Measurements from ENCODE around the gene TIMP2. TPM values are rescaled to one million over a fixed set of nuclear protein-coding genes. Genes with fewer than 3 reads are reported as not detected.
A peak's percentile ranks its signal among the peaks of the same experiment; 100 is the strongest.

TIMP2 gene
- total RNA-seq, 4 donors from 2014 or later: 172 to 315 (median 211) TPM

DNA sequence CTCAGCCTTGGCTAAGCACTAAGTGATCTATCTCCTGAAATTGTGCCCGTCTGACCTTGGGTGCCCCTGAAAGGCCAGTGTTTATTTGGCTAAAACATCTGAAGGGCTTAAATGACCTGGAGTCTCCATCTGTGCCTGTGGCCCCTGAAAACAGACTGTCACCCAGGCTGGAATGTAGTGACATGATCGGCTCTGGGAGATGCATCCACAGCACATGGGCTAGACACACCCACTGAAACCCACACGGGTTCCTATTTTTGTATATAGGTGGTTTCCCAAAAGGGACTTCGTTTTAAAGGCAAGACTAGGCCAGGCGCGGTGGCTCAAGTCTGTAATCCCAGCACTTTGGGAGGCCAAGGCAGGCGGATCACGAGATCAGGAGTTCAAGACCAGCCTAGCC, 35.7 kb downstream of the TIMP2 start:
- Histone ChIP-seq H3K36me3 (no peaks in the 10 kb centered on the region), H3K9me3 (no peaks in the 10 kb centered on the region), H3K27me3 (no peaks in the 10 kb centered on the region), H3K4me1 (peaks cover 1 to 100% (median 59%) of the 10 kb centered on the region in 3 donors), H3K27ac (peak overlapping the region in 3 of 4 donors; percentile 44 to 53 (median 50)), H3K4me3 (no peak overlapping the region)
- TF ChIP-seq EP300 (IDR thresholded peaks at IDR 0.05): no peak
- no peak for TF ChIP-seq POLR2AphosphoS5 (IDR thresholded peaks at IDR 0.05)
- no peak for TF ChIP-seq POLR2A (IDR thresholded peaks at IDR 0.05)
- TF ChIP-seq, protein P1, sequence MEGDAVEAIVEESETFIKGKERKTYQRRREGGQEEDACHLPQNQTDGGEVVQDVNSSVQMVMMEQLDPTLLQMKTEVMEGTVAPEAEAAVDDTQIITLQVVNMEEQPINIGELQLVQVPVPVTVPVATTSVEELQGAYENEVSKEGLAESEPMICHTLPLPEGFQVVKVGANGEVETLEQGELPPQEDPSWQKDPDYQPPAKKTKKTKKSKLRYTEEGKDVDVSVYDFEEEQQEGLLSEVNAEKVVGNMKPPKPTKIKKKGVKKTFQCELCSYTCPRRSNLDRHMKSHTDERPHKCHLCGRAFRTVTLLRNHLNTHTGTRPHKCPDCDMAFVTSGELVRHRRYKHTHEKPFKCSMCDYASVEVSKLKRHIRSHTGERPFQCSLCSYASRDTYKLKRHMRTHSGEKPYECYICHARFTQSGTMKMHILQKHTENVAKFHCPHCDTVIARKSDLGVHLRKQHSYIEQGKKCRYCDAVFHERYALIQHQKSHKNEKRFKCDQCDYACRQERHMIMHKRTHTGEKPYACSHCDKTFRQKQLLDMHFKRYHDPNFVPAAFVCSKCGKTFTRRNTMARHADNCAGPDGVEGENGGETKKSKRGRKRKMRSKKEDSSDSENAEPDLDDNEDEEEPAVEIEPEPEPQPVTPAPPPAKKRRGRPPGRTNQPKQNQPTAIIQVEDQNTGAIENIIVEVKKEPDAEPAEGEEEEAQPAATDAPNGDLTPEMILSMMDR (IDR thresholded peaks at IDR 0.05): no peak
- no peak for ATAC-seq
- WGBS, 2 donors (ENCODE audit: low coverage in 1 of 2): 52 to 82% methylated on average over 6 of the region's 8 CpGs

DNA sequence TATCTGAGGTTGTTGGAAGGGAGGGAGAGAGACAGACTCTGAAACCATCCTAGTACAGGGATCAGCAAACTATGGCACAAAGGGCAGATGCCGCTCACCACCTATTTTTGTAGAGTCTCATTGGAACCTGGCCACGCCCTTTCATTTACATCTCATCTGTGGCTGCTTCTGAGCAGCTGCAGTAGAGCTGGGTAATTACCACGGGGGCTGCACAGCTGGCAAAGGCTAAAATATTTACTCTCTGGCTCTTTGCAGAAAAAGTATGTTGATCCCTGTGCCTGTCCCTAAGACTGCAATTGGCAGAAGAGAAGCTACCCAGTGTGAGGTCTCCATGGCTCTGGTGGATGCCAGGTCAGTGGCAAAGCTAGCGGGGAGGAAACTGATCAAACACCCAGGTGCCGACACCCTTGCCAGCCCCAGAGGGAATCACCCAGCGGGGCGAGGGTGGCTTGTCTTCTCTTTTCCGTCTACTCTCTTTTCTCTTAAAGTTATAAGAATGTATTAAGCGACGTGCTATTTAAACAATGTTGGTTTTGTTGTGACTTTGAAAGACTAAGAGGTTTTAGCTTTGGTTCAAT, 36.2 kb downstream of the TIMP2 start:
- Histone ChIP-seq H3K9me3 (no peaks in the 10 kb centered on the region), H3K36me3 (no peaks in the 10 kb centered on the region), H3K27ac (peak overlapping the region in 3 of 4 donors; percentile 44 to 53 (median 50)), H3K4me1 (peaks cover 3 to 100% (median 62%) of the 10 kb centered on the region in 3 donors), H3K27me3 (no peaks in the 10 kb centered on the region), H3K4me3 (no peak overlapping the region)
- 61 to 71% methylated on average over 9 to 10 of the region's 10 CpGs for WGBS, 2 donors (ENCODE audit: low coverage in 1 of 2)
- TF ChIP-seq, protein P1 (IDR thresholded peaks at IDR 0.05): no peak
- TF ChIP-seq POLR2AphosphoS5 (IDR thresholded peaks at IDR 0.05): no peak
- TF ChIP-seq EP300 (IDR thresholded peaks at IDR 0.05): no peak
- no peak for TF ChIP-seq POLR2A (IDR thresholded peaks at IDR 0.05)
- ATAC-seq: no peak

DNA sequence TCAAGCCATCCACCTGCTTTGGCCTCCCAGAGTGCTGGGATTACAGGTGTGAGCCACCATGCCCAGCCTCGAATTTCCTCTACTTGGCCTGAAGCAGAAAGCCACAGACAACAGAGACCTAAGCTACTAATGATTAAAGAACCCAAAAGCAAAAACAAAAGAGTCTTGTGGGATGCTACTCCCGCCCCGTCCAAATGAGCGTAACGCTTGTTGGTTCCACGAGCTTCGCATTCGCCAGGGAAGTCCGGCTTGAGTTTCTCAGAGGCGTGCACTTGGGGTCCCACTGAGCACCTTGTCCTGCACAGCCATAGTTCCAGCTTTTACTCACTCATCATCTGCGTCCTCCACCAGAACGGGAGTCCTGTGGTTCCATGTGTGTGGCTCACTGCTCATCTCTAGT, 38.2 kb downstream of the TIMP2 start:
- H3K27ac ChIP-seq: peak overlapping the region in 2 of 4 donors; percentile 89 to 94
- H3K9me3 ChIP-seq: no peaks in the 10 kb centered on the region
- H3K36me3 ChIP-seq: no peaks in the 10 kb centered on the region
- peaks cover 3 to 100% (median 60%) of the 10 kb centered on the region in 3 donors for H3K4me1 ChIP-seq
- H3K27me3 ChIP-seq: no peaks in the 10 kb centered on the region
- no peak overlapping the region for H3K4me3 ChIP-seq
- TF ChIP-seq, protein P1 (IDR thresholded peaks at IDR 0.05): no peak
- TF ChIP-seq POLR2A (IDR thresholded peaks at IDR 0.05): no peak
- no peak for TF ChIP-seq EP300 (IDR thresholded peaks at IDR 0.05)
- no peak for TF ChIP-seq POLR2AphosphoS5 (IDR thresholded peaks at IDR 0.05)
- 73% methylated on average over 5 of the region's 12 CpGs; no CpG with 5 or more reads in 1 of the 2 donors for WGBS, 2 donors (ENCODE audit: low coverage in 1 of 2)
- ATAC-seq: no peak

DNA sequence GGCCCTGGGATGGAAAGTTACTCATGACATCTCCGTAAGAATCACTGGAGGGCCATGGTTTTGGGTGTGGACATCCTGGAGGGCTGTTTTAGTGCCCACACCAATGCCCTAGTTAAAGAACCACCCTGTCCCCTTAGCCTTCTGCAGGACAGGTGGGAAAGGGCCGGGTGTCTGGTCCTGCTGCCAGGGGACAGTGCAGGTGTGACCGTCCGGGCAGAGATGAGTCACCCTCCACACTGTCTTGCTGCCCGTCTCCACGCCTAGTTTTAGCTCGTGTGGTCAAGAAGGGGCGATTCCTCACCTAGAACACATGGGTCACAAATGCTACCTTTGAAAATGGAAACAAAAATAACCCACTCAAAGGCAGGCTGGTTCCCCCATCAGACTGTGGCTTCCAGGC, 39.2 kb downstream of the TIMP2 start:
- no peak for ATAC-seq
- Histone ChIP-seq H3K27ac (peak overlapping the region in 3 of 4 donors; percentile 89 to 97 (median 94)), H3K36me3 (no peaks in the 10 kb centered on the region), H3K4me1 (peaks cover 3 to 100% (median 58%) of the 10 kb centered on the region in 3 donors), H3K27me3 (no peaks in the 10 kb centered on the region), H3K4me3 (no peak overlapping the region), H3K9me3 (no peaks in the 10 kb centered on the region)
- TF ChIP-seq EP300 (IDR thresholded peaks at IDR 0.05): no peak
- TF ChIP-seq POLR2A (IDR thresholded peaks at IDR 0.05): no peak
- TF ChIP-seq, protein P1 (IDR thresholded peaks at IDR 0.05): no peak
- TF ChIP-seq POLR2AphosphoS5 (IDR thresholded peaks at IDR 0.05): no peak
- 72% methylated on average over 8 of the region's 8 CpGs; no CpG with 5 or more reads in 1 of the 2 donors for WGBS, 2 donors (ENCODE audit: low coverage in 1 of 2)

Data from gastroesophageal sphincter (tissue), 4 donors.